BLaER1 (cell line): ENCODE measurements around the gene ZNF330.

Source experiments
- H3K27ac ChIP-seq: shearing (Covaris generic); formaldehyde crosslinking; 2 replicates; pipeline ENCODE4 v1.8.1; 2022
- H3K27me3 ChIP-seq: shearing (Covaris generic); formaldehyde crosslinking; 2 replicates; pipeline ENCODE4 v1.8.1; 2022
- H3K36me3 ChIP-seq: shearing (Covaris generic); formaldehyde crosslinking; 2 replicates; pipeline ENCODE4 v1.8.1; 2022
- H3K4me1 ChIP-seq: shearing (Covaris generic); formaldehyde crosslinking; 2 replicates; pipeline ENCODE4 v1.8.1; 2022
- H3K4me2 ChIP-seq: shearing (Covaris generic); formaldehyde crosslinking; 2 replicates; pipeline ENCODE4 v1.8.1; 2022
- H3K4me3 ChIP-seq: shearing (Covaris generic); formaldehyde crosslinking; 2 replicates; pipeline ENCODE4 v1.8.1; 2022
- H3K9ac ChIP-seq: shearing (Covaris generic); formaldehyde crosslinking; 2 replicates; pipeline ENCODE4 v1.8.1; 2022
- H3K9me3 ChIP-seq: shearing (Covaris generic); formaldehyde crosslinking; 2 replicates; pipeline ENCODE4 v1.8.1; 2022
- H4K20me1 ChIP-seq: shearing (Covaris generic); formaldehyde crosslinking; 2 replicates; pipeline ENCODE4 v1.8.1; 2022
- Cebpa-rat ChIP-seq: shearing (Covaris generic); IDR thresholded peaks from 2 replicates; pipeline ENCODE4 v1.8.1; 2022

Gene ZNF330

DNA sequence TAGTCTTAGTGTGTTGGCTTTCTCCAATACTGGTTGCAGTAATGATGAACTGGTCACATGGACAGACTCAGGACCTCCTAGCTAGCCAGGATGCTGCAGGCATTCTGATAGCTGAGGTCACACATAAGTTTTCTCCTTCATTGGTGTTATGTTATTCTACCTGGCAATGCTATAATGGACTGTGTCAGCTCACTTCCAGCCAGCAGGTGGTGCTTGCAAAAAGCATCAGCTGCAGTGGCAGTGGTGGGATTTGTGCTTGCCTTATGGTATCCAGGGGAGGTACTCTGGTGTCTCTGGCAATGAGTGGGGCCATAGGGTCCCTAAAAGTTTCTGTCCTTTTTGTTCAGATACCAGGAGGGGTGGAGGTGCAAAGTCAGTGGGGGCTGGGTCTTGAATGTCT is 33.6 kb downstream of the ZNF330 start:
- Histone ChIP-seq H3K9me3 (no peaks in the 10 kb centered on the region), H3K36me3 (no peaks in the 10 kb centered on the region), H3K27me3 (no peaks in the 10 kb centered on the region), H3K4me3 (no peak overlapping the region), H3K27ac (no peak overlapping the region), H4K20me1 (no peaks in the 10 kb centered on the region), H3K4me1 (no peaks in the 10 kb centered on the region), H3K9ac (no peak overlapping the region), H3K4me2 (no peak overlapping the region)
- TF ChIP-seq Cebpa-rat: no peak

DNA sequence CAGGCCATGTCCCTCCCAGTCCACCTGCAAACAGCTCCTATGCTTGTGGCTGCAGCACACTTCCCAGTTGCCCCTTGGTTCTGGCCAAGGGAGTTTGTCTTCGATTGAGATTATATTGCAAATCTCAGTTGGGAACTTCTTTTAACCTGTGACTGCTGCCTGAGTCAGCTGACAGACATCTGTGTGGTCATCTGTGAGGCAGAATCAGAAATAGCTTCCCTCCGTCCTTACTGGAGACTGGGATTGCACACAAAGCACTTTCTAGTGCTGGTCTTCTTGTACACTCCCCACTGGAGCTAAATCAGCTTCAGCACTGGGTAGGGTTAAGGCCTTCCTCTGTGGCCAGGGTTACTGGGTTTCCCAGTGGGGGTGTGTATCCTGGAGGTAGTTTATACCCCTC is 34.3 kb downstream of the ZNF330 start:
- Histone ChIP-seq H3K36me3 (no peaks in the 10 kb centered on the region), H3K4me2 (no peak overlapping the region), H3K4me1 (no peaks in the 10 kb centered on the region), H3K4me3 (no peak overlapping the region), H3K27me3 (no peaks in the 10 kb centered on the region), H3K9me3 (no peaks in the 10 kb centered on the region), H3K9ac (no peak overlapping the region), H3K27ac (no peak overlapping the region), H4K20me1 (no peaks in the 10 kb centered on the region)
- no peak for TF ChIP-seq Cebpa-rat

DNA sequence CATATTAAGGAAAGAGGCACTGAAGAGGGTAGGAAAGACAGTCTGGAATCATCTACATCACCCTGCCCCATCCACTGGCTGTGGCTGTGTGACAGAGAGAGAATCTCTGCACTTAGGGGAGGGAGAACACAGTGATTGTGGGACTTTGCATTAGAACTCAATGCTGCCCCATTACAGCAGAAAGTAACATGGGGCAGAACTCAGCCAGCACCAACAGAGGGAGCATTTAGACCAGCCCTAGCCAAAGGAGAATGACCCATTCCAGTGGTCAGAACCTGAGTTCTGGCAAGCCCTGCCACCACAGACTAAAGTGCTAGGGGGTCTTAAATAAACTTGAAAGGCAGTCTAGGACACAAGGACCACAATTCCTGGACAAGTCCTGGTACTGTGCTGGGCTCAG is 37.9 kb downstream of the ZNF330 start:
- Histone ChIP-seq H3K9me3 (no peaks in the 10 kb centered on the region), H3K4me1 (no peaks in the 10 kb centered on the region), H3K36me3 (no peaks in the 10 kb centered on the region), H3K4me2 (no peak overlapping the region), H4K20me1 (no peaks in the 10 kb centered on the region), H3K27ac (no peak overlapping the region), H3K9ac (no peak overlapping the region), H3K27me3 (no peaks in the 10 kb centered on the region), H3K4me3 (no peak overlapping the region)
- TF ChIP-seq Cebpa-rat: no peak

DNA sequence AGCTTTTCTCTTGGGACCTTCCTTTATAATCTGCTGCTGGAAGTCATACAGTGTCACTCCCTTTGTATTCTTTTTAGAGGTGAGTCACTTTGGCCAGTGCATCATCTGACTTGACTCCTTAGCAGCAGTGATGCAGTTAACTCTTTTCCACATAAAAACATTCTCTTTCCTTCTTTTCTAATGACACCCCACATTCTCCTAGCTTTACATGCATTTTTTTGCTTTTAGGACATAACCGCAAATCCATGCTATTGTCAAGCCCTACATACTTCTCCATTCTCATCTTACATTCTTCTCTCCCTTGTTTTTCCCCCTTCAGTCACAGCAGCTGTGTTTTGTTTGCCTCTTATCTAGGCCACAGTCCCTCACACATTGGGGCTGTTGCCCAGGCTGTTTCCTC is 55.1 kb downstream of the ZNF330 start:
- TF ChIP-seq Cebpa-rat: no peak
- no peak overlapping the region for H3K4me2 ChIP-seq
- no peak overlapping the region for H3K27ac ChIP-seq

DNA sequence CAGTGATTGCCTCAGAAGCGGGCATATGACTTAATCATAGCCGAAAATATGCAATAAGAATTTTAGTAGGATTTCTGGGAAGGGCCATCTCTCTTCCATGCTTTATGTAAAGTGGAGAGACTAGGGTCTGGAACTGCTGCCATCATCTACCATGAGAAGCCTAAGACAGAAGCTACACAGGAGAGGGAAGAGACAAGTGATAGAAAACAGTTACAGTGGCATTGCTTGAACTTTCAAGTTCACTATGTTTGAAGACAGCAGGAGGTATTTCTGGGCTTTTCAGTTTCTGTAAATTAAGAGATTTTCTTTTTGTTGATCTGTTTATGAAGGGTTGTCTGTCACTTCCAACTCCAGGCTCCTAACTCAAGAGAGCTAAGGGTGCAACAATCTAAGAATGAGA is 62.5 kb downstream of the ZNF330 start:
- Histone ChIP-seq H3K36me3 (no peaks in the 10 kb centered on the region), H3K27ac (no peak overlapping the region), H3K4me1 (no peaks in the 10 kb centered on the region), H4K20me1 (no peaks in the 10 kb centered on the region), H3K4me2 (no peak overlapping the region), H3K9ac (no peak overlapping the region), H3K4me3 (no peak overlapping the region), H3K9me3 (no peaks in the 10 kb centered on the region), H3K27me3 (no peaks in the 10 kb centered on the region)
- no peak for TF ChIP-seq Cebpa-rat

More for the DNA sequence above, 55.1 kb downstream of the ZNF330 start:
- no peaks in the 10 kb centered on the region for H3K9me3 ChIP-seq
- no peaks in the 10 kb centered on the region for H3K4me1 ChIP-seq
- no peaks in the 10 kb centered on the region for H4K20me1 ChIP-seq
- no peaks in the 10 kb centered on the region for H3K27me3 ChIP-seq
- H3K9ac ChIP-seq: no peak overlapping the region
- no peaks in the 10 kb centered on the region for H3K36me3 ChIP-seq
- no peak overlapping the region for H3K4me3 ChIP-seq

DNA sequence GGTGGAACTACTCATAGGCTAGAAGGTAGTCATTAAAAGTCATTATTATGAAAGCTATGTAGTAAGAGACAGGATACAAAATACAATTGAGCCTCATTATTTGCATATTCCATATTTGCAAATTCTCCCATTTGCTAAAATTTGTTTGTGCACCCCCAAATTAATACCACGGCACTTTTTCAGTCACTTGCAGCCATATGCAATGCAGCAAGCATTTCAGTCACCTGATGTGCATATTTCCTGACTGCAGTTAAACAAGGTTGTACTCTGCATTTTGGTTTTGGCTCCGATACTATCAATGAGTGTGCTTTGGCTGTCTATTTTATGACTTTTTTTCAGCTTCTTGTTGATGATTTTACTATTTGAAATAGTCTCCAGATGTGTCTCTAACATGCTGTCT is 62.9 kb downstream of the ZNF330 start:
- H3K4me2 ChIP-seq: no peak overlapping the region
- no peak overlapping the region for H3K4me3 ChIP-seq
- H3K9ac ChIP-seq: no peak overlapping the region
- no peaks in the 10 kb centered on the region for H3K9me3 ChIP-seq
- H3K4me1 ChIP-seq: no peaks in the 10 kb centered on the region
- no peaks in the 10 kb centered on the region for H3K27me3 ChIP-seq
- no peak for TF ChIP-seq Cebpa-rat
- H4K20me1 ChIP-seq: no peaks in the 10 kb centered on the region
- no peaks in the 10 kb centered on the region for H3K36me3 ChIP-seq
- no peak overlapping the region for H3K27ac ChIP-seq
